SK-N-SH (cell line): ENCODE measurements around the gene ETDC. TPM values are rescaled to one million over a fixed set of nuclear protein-coding genes. Genes with fewer than 3 reads are reported as not detected.

Experiments
- CTCF ChIA-PET: fragments of 300-600, 350-600 bp; formaldehyde crosslinking; extraction: SDS; loops from one replicate; lab custom pipeline; 2021; lab: Yijun Ruan, JAX
- POLR2A ChIA-PET: fragments of 350-600 bp; sonication (Branson Sonifier 250); formaldehyde crosslinking; extraction: SDS; loops from one replicate; lab custom pipeline; 2020; ENCODE audit warnings: antibody characterized with exemption, inconsistent platforms; lab: Yijun Ruan, JAX
- DNase-seq: peaks from one replicate; pipeline ENCODE4 v3.0.0; 2012
- H2AFZ ChIP-seq: fragments of 200-600 bp; sonication (generic); 2 replicates; pipeline ENCODE4 v1.8.1; 2016; ENCODE audit warnings: antibody characterized with exemption, mild to moderate bottlenecking, low read depth
- H3F3A ChIP-seq: fragments of 200-600 bp; sonication (generic); replicated peaks from 2 replicates; pipeline ENCODE3; 2016; ENCODE audit warnings: antibody characterized with exemption, mild to moderate bottlenecking; ENCODE audit not compliant: insufficient read depth
- H3K27ac ChIP-seq, 2 experiments: fragments of 200-500 bp in 1 of 2; fragments of 200-600 bp in 1 of 2; sonication (Bioruptor generic) in 1 of 2; sonication (generic), shearing (Covaris generic) in 1 of 2; 2 replicates each; pipeline versions ENCODE4 v1.5.1 to v1.6.1; 2014 to 2016; ENCODE audit warnings: low read depth in 2 of 2, inconsistent platforms in 1 of 2, low read length in 1 of 2, mild to moderate bottlenecking in 1 of 2, mixed read lengths in 1 of 2
- H3K27me3 ChIP-seq: fragments of 200-600 bp; sonication (generic), shearing (Covaris generic); 2 replicates; pipeline ENCODE4 v1.6.1; 2016; ENCODE audit warnings: mixed run types; ENCODE audit not compliant: insufficient read depth
- H3K36me3 ChIP-seq, 2 experiments: fragments of 200-500 bp in 1 of 2; fragments of 200-600 bp in 1 of 2; sonication (Bioruptor generic) in 1 of 2; sonication (generic) in 1 of 2; replicated peaks in 1 of 2; 2 replicates each; pipeline versions ENCODE3 to v1.5.1; 2014 to 2016; ENCODE audit warnings: low read length in 1 of 2, mild to moderate bottlenecking in 1 of 2; ENCODE audit not compliant: insufficient read depth in 2 of 2, control insufficient read depth in 1 of 2
- H3K4me1 ChIP-seq, 2 experiments: fragments of 200-500 bp in 1 of 2; fragments of 200-600 bp in 1 of 2; sonication (Bioruptor generic) in 1 of 2; sonication (generic), shearing (Covaris generic) in 1 of 2; 2 replicates each; pipeline versions ENCODE4 v1.5.1 to v1.6.1; 2014 to 2016; ENCODE audit warnings: low read depth in 1 of 2, low read length in 1 of 2, mixed run types in 1 of 2; ENCODE audit not compliant: insufficient read depth in 2 of 2, control insufficient read depth in 1 of 2
- H3K4me2 ChIP-seq: fragments of 200-600 bp; sonication (generic), shearing (Covaris generic); 2 replicates; pipeline ENCODE4 v1.6.1; 2017; ENCODE audit warnings: mixed run types
- H3K4me3 ChIP-seq, 2 experiments: fragments of 200-500 bp in 1 of 2; fragments of 200-600 bp in 1 of 2; sonication (Bioruptor generic) in 1 of 2; sonication (generic), shearing (Covaris generic) in 1 of 2; 2 replicates each; pipeline versions ENCODE4 v1.5.1 to v1.8.1; 2014 to 2016; ENCODE audit warnings: low read depth in 2 of 2, inconsistent platforms in 1 of 2, low read length in 1 of 2, mild to moderate bottlenecking in 1 of 2, mixed read lengths in 1 of 2, moderate library complexity in 1 of 2
- H3K79me2 ChIP-seq: fragments of 200-600 bp; sonication (generic); 2 replicates; pipeline ENCODE4 v1.8.1; 2017; ENCODE audit warnings: mild to moderate bottlenecking; ENCODE audit not compliant: insufficient read depth
- H3K9ac ChIP-seq: fragments of 200-600 bp; sonication (generic); 2 replicates; pipeline ENCODE4 v1.6.1; 2017; ENCODE audit warnings: mixed run types
- H3K9me2 ChIP-seq: fragments of 200-600 bp; sonication (generic); 2 replicates; pipeline ENCODE4 v1.6.1; 2017; ENCODE audit warnings: mixed run types
- H3K9me3 ChIP-seq: fragments of 200-600 bp; sonication (generic); 2 replicates; pipeline ENCODE4 v1.6.1; 2017; ENCODE audit warnings: mixed run types, mild to moderate bottlenecking, moderate library complexity
- H4K20me1 ChIP-seq: fragments of 200-600 bp; sonication (generic); 2 replicates; pipeline ENCODE4 v1.6.1; 2017; ENCODE audit warnings: mild to moderate bottlenecking, mixed run types; ENCODE audit not compliant: insufficient read depth
- CHD2 ChIP-seq: fragments of 150-350 bp; IDR thresholded peaks from 2 replicates; pipeline ENCODE4 v1.6.1; 2018; ENCODE audit warnings: low read length; ENCODE audit not compliant: partially characterized antibody
- ELF1 ChIP-seq: IDR thresholded peaks from 2 replicates; pipeline ENCODE4 v1.4.0; 2012
- EP300 ChIP-seq, 2 experiments: IDR thresholded peaks; 2 replicates each; pipeline versions ENCODE4 v1.4.0 to v1.6.1; 2012; ENCODE audit warnings: borderline replicate concordance in 1 of 2, low read depth in 1 of 2, low read length in 1 of 2
- EZH2phosphoT487 ChIP-seq: fragments of 200-600 bp; sonication (generic); IDR thresholded peaks from 2 replicates; pipeline ENCODE4 v1.6.1; 2017; ENCODE audit warnings: low read depth, mixed run types, mild to moderate bottlenecking, antibody characterized with exemption, moderate library complexity, borderline replicate concordance
- FOXJ3 ChIP-seq: sonication (generic); formaldehyde crosslinking; IDR thresholded peaks from 2 replicates; pipeline ENCODE4 v1.5.1; 2020; ENCODE audit warnings: mild to moderate bottlenecking, missing genetic modification reagents
- GABPA ChIP-seq: IDR thresholded peaks from 2 replicates; pipeline ENCODE4 v1.4.0; 2012; ENCODE audit warnings: low read depth, mild to moderate bottlenecking
- MAX ChIP-seq: IDR thresholded peaks from 2 replicates; pipeline ENCODE4 v1.4.0; 2012; ENCODE audit warnings: low read depth
- NRF1 ChIP-seq: IDR thresholded peaks from 2 replicates; pipeline ENCODE4 v1.6.1; 2012; ENCODE audit warnings: low read depth, mild to moderate bottlenecking, low read length
- PBX3 ChIP-seq: IDR thresholded peaks from 2 replicates; pipeline ENCODE4; 2012
- REST ChIP-seq: IDR thresholded peaks from 2 replicates; pipeline ENCODE4 v1.6.1; 2012; ENCODE audit warnings: mild to moderate bottlenecking, low read depth, low read length, moderate library complexity
- RXRA ChIP-seq: IDR thresholded peaks from 2 replicates; pipeline ENCODE4 v1.4.0; 2012; ENCODE audit warnings: low read depth, mild to moderate bottlenecking, borderline replicate concordance
- SIN3A ChIP-seq: IDR thresholded peaks from 2 replicates; pipeline ENCODE4 v1.6.1; 2012; ENCODE audit warnings: low read depth, mild to moderate bottlenecking, low read length, moderate library complexity, borderline replicate concordance
- TAF1 ChIP-seq: IDR thresholded peaks from 2 replicates; pipeline ENCODE4 v1.6.1; 2012; ENCODE audit warnings: low read depth, mild to moderate bottlenecking, low read length, moderate library complexity, borderline replicate concordance
- TCF12 ChIP-seq: IDR thresholded peaks from 2 replicates; pipeline ENCODE4 v1.4.0; 2012
- TEAD4 ChIP-seq: IDR thresholded peaks from 2 replicates; pipeline ENCODE4 v1.4.0; 2012; ENCODE audit warnings: mild to moderate bottlenecking, borderline replicate concordance; ENCODE audit not compliant: insufficient read depth
- USF1 ChIP-seq: IDR thresholded peaks from 2 replicates; pipeline ENCODE4 v1.4.0; 2012; ENCODE audit warnings: low read depth, borderline replicate concordance
- USF2 ChIP-seq: fragments of 150-350 bp; IDR thresholded peaks from 2 replicates; pipeline ENCODE4 v1.6.1; 2017; ENCODE audit warnings: antibody characterized with exemption, low read length, low read depth, borderline replicate concordance
- ZBTB33 ChIP-seq: IDR thresholded peaks from 2 replicates; pipeline ENCODE4 v1.4.0; 2012; ENCODE audit warnings: low read depth, borderline replicate concordance
- WGBS: methylation state at CpG from one replicate; pipeline ENCODE4 v1.1.6; 2017; ENCODE audit warnings: low lambda C conversion rate; 5-methylcytosine and 5-hydroxymethylcytosine counted together
- polyA plus RNA-seq, 3 experiments: library from polyadenylated mRNA; depleted of rRNA; stranded (reverse); fragments of >200 nt; gene quantifications; 2 replicates each; pipeline ENCODE4 v1.2.3, GENCODE V29; 2012

Gene ETDC
- polyA plus RNA-seq, 1 of the 3 experiments (the other 2 are of a cell fraction), result not detected

- TF ChIP-seq USF2, result no peak
- no peak for TF ChIP-seq GABPA
- TF ChIP-seq TCF12, result no peak
- TF ChIP-seq EZH2phosphoT487, result no peak
- no peak for TF ChIP-seq ELF1
- TF ChIP-seq MAX, result no peak
- TF ChIP-seq SIN3A, result no peak
- CTCF ChIA-PET, result no interaction called here
- H3K27me3 ChIP-seq, result 0 out of 2 replicates have a peak, but pooled peaks cover 4% of the 10 kb centered on the region
Observed at GRCh38 chrX:135264206-135264605, 45.1 kb upstream of the ETDC start.

GRCh38 chrX:135273162-135273561, 36.1 kb upstream of the ETDC start:
- Histone ChIP-seq H3K4me1 (no peaks in the 10 kb centered on the region), H3K79me2 (no peaks in the 10 kb centered on the region), H3K4me3 (no peak overlapping the region), H3K9me3 (no peaks in the 10 kb centered on the region), H3K27me3 (no peaks in the 10 kb centered on the region), H3K9ac (no peak overlapping the region), H3K36me3 (no peaks in the 10 kb centered on the region), H3K27ac (no peak overlapping the region)
- DNase-seq, result no peak
- CTCF ChIA-PET, result no interaction called here
- TF ChIP-seq TAF1, result no peak
- TF ChIP-seq REST, result no peak
- no peak for TF ChIP-seq ELF1
- no peak for TF ChIP-seq CHD2
- no peak for TF ChIP-seq NRF1
- TF ChIP-seq RXRA, result no peak
- TF ChIP-seq EP300 (IDR thresholded peaks at IDR 0.05; ENCODE audit: borderline replicate concordance in 1 of 2, low read depth in 1 of 2, low read length in 1 of 2), result no peak
- no peak for TF ChIP-seq ZBTB33
- TF ChIP-seq FOXJ3 (CRISPR knock-in tag), result no peak
- TF ChIP-seq TEAD4, result no peak
- TF ChIP-seq PBX3, result no peak
- TF ChIP-seq USF1, result no peak
- TF ChIP-seq, all 33 proteins: peak for 0
- no peaks in the 10 kb centered on the region for H4K20me1 ChIP-seq
- H3F3A ChIP-seq, result no peaks in the 10 kb centered on the region
- H2AFZ ChIP-seq, result no peak overlapping the region
- WGBS, result 6% methylated on average over 5 of the region's 5 CpGs
- no peaks in the 10 kb centered on the region for H3K9me2 ChIP-seq
- POLR2A ChIA-PET, result no interaction called here
- no peak overlapping the region for H3K4me2 ChIP-seq

More at GRCh38 chrX:135264206-135264605, 45.1 kb upstream of the ETDC start:
- Histone ChIP-seq H3K4me1 (no peaks in the 10 kb centered on the region), H4K20me1 (no peaks in the 10 kb centered on the region), H3F3A (no peaks in the 10 kb centered on the region), H2AFZ (no peak overlapping the region), H3K9me2 (no peaks in the 10 kb centered on the region), H3K9ac (no peak overlapping the region), H3K79me2 (no peaks in the 10 kb centered on the region), H3K36me3 (no peaks in the 10 kb centered on the region), H3K9me3 (no peaks in the 10 kb centered on the region), H3K4me2 (no peak overlapping the region), H3K4me3 (no peak overlapping the region), H3K27ac (no peak overlapping the region)
- DNase-seq, result no peak
- 5% methylated on average over 4 of the region's 4 CpGs for WGBS
- POLR2A ChIA-PET, result no interaction called here
